ENCODE data around the gene APEH. TPM values are rescaled to one million over a fixed set of nuclear protein-coding genes. Genes with fewer than 3 reads are reported as not detected.
A peak's percentile ranks its signal among the peaks of the same experiment; 100 is the strongest.
"Not testable (repeated sequence)": the region's sequence is repeated elsewhere in the genome, so short reads cannot be mapped to it uniquely, and the experiment has no call there.

Gene APEH
- total RNA-seq, 4 donors from 2014 or later = 35.3 to 78.7 (median 61.4) TPM

- DNase-seq; H3K4me3 ChIP-seq; H3K9me3 ChIP-seq; H3K27ac ChIP-seq; intact Hi-C loops (cut with DNase I; ENCODE audit: low total_unique reads); H3K36me3 ChIP-seq; H3K27me3 ChIP-seq: not testable (repeated sequence)
- H3K4me1 ChIP-seq = peaks cover 0 to 12% of the 10 kb centered on the region in 2 donors
Observed at GRCh38 chr3:49687424-49687795, 13.3 kb downstream of the APEH start.

DNA sequence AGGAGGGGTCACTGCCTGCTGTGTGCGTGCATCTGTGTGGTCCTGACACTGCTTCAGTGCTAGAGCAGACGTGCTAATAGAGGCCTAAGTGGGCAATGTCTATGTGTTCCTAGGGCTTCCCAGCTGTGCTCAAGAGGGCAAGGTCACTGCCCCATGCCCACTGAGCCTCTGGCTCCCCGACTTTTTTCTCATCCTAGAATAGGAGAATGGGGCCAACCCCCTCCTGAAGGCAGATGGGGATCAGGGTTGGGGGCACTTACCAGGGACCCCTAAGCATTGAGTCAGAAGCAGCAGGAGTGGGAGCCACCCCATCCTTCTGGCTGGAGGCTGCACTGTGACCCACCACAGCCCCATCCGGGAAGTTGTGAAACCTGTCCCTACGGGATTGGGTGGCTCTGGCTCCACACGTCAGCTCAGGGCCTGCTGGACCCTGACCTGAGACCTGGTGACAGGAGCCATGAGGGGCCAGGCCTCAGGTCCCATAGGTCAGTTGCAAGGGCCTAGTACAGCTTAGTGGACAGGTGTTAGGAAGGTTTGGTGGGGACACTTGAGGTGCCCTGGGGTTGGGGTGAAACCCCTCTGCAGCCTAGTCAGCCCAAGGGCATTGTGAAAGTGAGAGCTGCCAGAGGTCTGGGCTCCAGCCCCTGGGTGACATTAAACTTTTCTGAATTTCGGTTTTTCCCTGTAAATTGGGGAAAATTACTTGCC, 14.3 kb downstream of the APEH start:
- Histone ChIP-seq H3K4me1 (peaks cover 0 to 12% of the 10 kb centered on the region in 2 donors), H3K4me3 (peak overlapping the region; percentile 79 to 84), H3K27ac (peak overlapping the region; percentile 40 to 86)
- intact Hi-C loops (cut with DNase I; ENCODE audit: low total_unique reads); H3K27me3 ChIP-seq; H3K9me3 ChIP-seq; H3K36me3 ChIP-seq; DNase-seq: not testable (repeated sequence)

DNA sequence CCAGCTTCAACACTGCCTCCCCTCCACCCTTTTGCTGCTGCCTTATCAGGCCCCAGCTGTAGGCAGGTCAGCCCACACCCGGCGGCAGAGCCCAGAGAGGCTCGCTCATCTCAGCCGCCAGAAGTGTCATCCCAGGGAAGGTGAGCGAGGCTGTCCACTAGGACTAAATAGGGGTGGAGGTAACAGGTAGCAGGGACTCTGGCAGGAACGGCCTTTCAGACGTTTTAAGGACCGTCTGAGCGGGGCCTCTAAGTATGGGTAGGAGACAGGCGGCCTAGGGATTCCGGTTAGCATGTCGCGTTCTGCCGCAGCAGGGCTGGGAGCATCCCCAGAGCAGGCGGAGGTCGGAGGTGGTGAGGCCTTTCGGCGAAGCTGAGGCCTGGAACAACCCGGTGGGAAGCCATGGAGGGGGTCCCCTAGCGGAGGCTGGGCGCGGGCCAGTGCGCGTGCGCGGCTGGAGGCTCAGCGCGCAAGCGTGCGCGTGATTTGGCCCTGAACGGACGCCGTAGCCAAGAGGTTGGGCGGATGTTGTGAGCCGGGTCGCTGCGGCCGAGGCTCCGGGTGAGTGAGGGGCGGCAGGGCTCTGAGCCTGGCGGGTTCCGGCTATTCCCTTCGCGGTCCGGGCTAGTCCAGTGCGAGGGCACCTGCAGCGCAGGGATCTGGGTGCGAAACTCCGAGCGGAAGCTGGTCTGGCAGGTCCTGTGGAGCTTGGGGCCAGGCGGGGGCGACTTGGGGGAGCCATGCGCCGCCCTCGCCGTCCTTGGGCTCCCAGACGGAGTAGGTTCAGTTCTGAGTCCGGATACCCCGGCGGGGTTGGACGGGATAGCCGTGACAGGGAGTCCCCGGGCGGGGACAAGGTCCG, 15.1 kb downstream of the APEH start, which contains the start of the genes MST1 and RNF123:
TSS of gene MST1 (minus strand) at position 429 of the 862 bp plus-strand sequence. CDS start 783 bp downstream, outside the sequence.
TSS of gene RNF123 (plus strand) at position 512 of the 862 bp plus-strand sequence. CDS start 1,609 bp downstream, outside the sequence.
- no peaks in the 10 kb centered on the region for H3K27me3 ChIP-seq
- H3K27ac ChIP-seq = peak within 1 kb of the TSS; percentile 40 to 86
- no peaks in the 10 kb centered on the region for H3K36me3 ChIP-seq
- intact Hi-C loops (cut with DNase I; ENCODE audit: low total_unique reads) = no loop called here
- no peaks in the 10 kb centered on the region for H3K9me3 ChIP-seq
- peaks cover 0 to 12% of the 10 kb centered on the region in 2 donors for H3K4me1 ChIP-seq
- peak within 1 kb of the TSS; percentile 79 to 84 for H3K4me3 ChIP-seq
- peak; percentile 85 to 91 for DNase-seq
- TF ChIP-seq CTCF (IDR thresholded peaks at IDR 0.05) (peak; percentile 27 to 53 (median 44)), POLR2A (IDR thresholded peaks at IDR 0.05) (peak in 1 of 2 donors; percentile 56)

- peaks cover 0 to 12% of the 10 kb centered on the region in 2 donors for H3K4me1 ChIP-seq
- H3K27ac ChIP-seq = peak overlapping the region; percentile 40 to 86
- H3K9me3 ChIP-seq; H3K27me3 ChIP-seq; H3K36me3 ChIP-seq; intact Hi-C loops (cut with DNase I; ENCODE audit: low total_unique reads); DNase-seq: not testable (repeated sequence)
- H3K4me3 ChIP-seq = peak overlapping the region; percentile 79 to 84
Observed at GRCh38 chr3:49689908-49690624, 15.9 kb downstream of the APEH start.

- DNase-seq; intact Hi-C loops (cut with DNase I; ENCODE audit: low total_unique reads); H3K27ac ChIP-seq; H3K9me3 ChIP-seq; H3K27me3 ChIP-seq; H3K36me3 ChIP-seq; H3K4me3 ChIP-seq: not testable (repeated sequence)
- H3K4me1 ChIP-seq = peaks cover 0 to 12% of the 10 kb centered on the region in 2 donors
Observed at GRCh38 chr3:49690856-49691255, 16.7 kb downstream of the APEH start.

DNA sequence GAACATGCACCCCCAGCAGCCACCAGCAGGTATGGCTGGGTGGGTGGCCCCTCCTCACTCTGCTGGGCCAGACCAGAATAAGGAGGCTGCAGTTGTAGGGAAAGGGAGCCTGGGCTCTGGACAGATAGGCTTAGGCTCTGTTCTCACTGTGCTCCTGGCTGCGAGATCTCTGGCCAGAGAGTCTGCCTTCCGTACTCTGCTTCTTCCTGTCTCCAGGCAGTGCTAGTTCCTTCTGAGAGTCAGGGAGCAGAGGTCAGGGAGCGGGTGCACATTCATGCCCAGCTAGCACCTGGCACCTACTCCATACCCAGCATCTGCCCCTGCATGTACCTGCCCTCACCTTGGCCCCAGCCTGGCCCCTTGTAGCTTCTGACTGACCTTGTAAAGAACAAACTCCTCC, 17.3 kb downstream of the APEH start:
- intact Hi-C loops (cut with DNase I; ENCODE audit: low total_unique reads); DNase-seq: not testable (repeated sequence)
- peaks cover 0 to 12% of the 10 kb centered on the region in 2 donors for H3K4me1 ChIP-seq

DNA sequence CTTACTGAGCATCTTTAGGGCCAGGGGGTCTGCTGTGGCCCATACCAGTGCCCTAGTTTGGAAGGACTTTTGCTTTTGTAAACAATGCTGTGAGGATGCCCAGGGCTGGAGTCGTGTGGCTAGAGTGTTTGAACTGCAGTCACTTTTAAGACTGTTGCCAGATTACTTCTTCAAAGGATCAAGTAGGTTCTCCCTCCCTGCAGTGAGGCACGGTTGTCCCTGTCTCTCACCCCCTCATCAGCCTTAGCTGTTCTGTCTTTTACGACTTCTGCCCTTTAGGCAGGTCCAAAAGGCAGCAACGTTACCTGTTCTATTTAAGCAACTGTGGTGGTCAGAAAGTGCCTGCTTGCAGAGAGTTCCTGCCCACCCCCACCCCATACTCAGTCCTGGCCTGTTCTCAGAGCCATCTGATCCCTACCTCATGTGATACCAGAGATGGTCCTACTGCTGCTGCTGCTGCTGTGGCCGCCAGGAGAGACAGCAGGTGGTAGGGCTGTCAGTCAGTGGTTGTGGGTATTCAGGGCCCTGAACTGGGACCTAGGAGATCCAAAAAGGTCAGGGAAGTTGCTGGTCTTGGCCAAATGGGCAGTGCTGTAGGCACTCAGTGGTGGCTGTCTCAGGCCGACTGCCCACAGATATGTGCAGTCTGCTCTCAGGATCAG, 20.4 kb downstream of the APEH start:
- H3K4me3 ChIP-seq; H3K27me3 ChIP-seq; DNase-seq; H3K36me3 ChIP-seq; intact Hi-C loops (cut with DNase I; ENCODE audit: low total_unique reads); H3K27ac ChIP-seq; H3K9me3 ChIP-seq: not testable (repeated sequence)
- H3K4me1 ChIP-seq = peaks cover 0 to 12% of the 10 kb centered on the region in 2 donors

More for the DNA sequence above, 17.3 kb downstream of the APEH start:
- H3K36me3 ChIP-seq, H3K9me3 ChIP-seq, H3K4me3 ChIP-seq, H3K27ac ChIP-seq, H3K27me3 ChIP-seq: not testable (repeated sequence)

- intact Hi-C loops (cut with DNase I; ENCODE audit: low total_unique reads); DNase-seq; H3K27ac ChIP-seq; H3K27me3 ChIP-seq; H3K36me3 ChIP-seq; H3K9me3 ChIP-seq; H3K4me3 ChIP-seq; H3K4me1 ChIP-seq: not testable (repeated sequence)
Observed at GRCh38 chr3:49695350-49696015, 21.3 kb downstream of the APEH start.
